NCI-H1092 (cell line): ENCODE measurements around the gene GLDN.

Source experiments
- DNase-seq: peaks from one replicate; lab custom pipeline; 2025; lab: John Stamatoyannopoulos, UW

The GLDN gene

DNA sequence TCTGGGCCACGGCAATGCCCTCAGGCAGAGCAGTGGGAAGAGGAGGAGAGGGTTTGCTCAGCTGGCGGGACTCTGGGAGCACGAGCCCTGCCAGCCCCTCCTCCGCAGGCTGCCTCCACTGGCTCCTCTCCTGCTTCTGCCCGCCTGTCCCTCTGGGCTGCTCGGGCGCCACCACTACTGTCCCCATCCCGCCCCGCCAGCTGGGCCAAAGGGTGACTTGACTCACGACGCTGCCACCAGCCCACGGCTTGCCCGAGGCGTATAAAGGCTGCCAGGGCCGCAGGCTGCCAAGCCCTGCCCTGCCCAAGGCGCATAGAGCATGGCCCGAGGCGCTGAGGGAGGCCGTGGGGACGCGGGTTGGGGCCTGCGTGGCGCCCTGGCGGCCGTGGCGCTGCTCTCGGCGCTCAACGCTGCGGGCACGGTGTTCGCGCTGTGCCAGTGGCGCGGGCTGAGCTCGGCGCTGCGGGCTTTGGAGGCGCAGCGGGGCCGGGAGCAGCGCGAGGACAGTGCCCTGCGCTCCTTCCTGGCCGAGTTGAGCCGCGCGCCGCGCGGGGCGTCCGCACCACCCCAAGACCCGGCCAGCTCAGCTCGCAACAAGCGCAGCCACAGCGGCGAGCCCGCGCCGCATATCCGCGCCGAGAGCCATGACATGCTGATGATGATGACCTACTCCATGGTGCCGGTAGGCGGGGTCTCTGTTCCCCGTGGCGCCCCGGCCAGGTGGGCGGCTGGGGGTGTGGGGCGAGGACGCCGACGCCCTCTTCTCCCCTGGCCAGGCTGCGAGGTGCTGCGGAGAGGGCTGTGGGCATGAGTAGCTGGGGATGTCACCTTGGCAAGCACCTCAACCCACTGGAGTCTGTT is at the start of gene GLDN:
GLDN (plus strand) TSS at position 290 of the 861 bp plus-strand sequence; CDS start at position 320, 30 bp downstream.
- peak; percentile 6 for DNase-seq

DNA sequence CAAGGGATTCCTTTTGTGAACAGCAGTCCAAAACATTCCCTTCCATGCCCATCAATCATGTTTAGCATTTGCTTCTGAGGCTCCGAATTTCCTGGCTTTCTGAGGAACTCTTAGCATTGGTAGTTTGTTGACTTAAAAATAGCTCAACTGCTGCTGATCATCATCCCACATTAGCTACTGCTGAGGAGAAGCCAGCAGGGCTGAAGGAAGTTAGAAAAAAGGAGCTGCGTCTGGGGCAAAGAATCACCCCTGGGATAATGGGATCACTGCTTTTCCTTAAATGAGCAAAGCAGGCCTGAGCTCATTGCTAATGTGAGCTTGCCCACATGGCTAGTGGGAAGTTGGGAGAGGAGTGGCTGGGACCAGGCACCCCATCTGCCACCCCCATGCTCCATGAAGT is 42.8 kb upstream of the GLDN start:
- DNase-seq = no peak

DNA sequence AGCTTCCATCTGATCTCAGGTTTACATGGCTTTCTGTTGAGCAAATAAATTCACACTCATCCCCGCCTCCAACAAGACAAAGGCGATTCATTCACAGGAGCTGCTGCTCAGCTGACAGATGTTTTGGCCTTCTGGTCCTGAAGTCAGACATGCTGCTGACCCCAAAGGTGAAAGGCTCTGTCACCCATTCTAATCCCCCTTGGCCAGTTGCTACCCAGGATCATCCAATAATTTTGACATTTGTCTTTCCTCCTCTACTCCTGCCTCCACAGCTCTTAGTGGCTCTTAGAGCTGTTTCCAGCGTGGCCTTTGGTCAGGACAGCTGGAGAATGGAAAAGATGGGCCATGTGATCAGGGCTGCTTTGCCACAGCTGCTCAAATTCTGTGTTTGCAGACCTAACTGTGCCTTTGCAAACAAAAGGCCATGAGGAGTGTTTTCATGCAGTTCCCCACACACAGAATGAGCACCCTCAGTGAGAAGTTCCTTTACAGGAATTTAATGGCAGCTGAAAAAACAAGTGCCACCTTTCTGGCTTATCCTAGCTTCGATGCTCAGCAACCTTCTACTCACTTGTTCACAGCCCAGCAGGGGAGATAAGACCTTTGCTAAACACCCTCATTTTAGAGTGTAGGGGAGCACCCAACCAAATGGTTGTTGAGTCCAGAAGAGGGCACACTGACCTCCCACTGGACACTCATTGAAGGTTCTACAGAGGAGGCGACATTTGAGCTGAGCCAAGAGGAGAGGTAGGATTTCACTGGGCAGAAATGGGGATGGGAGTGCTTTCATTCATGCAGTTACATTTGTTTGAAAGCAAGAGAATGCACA is 42.1 kb upstream of the GLDN start:
- DNase-seq = peak; percentile 54

DNA sequence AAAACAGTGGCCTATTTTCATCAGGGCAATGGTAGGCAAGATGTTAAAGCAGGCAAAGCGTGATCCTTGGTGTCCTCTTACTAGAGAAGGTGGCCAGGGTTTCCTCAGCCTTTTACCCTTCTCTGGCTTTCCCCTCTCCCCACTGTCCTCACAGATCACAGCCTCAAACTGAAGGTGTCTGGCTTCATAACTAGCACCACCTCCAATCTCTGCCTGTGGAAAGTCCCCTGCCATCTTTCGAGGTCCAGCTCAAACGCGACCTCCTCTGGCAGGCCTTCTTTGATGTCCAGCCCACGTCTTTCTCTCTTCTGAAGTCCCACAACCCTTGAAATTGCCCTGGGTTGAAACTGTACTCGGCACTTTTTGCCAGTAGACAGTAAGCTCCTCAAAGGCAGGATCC is 39.0 kb upstream of the GLDN start:
- no peak for DNase-seq

DNA sequence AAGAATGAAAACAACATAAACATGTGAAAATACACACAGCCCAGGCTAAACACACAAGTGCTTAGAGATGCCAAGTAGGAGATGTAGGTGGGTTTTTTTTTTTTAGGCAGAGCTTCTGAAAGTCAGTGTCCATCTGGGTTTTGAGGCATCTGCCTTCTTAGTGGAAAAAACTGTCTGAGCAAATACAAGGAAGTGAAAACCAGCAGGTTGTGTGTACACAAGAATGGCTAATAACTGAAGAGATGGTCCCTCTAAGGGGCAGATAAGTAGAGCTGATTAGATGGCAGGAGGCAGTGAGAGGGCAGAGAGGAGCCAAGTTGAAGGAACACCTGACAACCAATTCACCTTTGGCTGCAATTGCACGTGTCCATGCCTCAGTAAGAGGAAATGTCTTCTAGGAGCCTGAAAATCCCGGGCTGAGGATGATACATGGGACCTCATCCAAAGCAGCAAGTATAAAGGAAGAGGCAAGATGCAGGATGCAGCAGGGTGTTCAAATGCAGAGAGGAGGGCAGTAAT is 37.9 kb upstream of the GLDN start:
- no peak for DNase-seq

DNA sequence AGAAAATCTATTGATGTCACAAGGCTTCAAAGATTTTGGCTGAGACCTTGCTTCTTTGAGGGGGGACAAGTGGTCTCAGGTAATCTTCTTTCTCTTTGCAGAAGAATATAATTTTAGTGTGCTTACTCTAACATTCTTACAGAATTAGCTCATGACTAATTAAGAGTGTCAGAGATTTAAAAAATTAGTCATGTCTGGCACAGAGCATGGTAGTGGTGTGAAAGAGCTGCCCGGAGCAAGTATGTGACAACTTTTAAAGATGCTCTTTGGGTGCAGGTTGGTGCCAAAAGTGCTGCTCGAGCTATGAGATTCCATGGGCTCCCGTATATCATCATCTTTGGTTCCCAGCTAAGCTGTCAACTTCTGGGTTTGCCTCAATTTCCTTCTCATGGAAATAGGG is 34.1 kb upstream of the GLDN start:
- DNase-seq = no peak

DNA sequence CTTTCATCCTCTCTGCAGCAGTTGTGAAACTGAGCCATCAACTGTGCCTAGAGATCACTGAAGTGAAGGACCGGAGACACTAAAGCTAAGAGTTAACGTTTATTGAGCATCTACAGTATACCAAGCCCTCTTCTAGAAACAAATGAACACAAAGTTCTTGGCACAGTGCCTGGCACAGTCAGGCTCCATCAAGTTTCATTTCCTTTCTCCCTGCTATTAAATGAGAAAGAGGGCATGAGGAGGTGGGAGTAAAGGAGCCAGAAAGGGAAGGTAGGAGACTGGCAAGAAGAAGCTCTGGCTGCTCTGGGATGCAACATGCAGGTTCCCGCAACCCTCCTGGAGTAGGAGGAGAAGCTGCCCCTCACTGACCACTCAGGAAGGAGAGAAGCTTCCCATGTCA is 33.6 kb upstream of the GLDN start:
- DNase-seq = no peak

DNA sequence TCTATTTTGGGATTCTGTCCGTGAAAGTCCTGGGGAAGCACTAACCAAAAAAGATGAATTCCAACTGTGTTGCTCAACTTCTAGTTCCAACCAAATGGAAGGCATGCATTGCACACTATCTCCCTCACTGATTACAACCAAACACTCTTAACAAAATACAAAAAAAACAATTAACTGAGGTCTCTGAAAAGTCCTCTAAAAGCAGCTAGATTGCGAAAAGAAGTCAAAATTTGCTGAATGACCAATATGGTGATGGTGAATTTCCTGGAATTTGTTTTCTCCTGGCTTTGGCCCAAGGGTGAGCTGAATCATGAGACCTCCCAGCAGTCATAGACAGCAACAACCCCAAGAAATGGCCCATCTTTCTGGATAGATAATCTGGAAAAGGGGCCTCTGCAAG is 31.4 kb upstream of the GLDN start:
- no peak for DNase-seq

DNA sequence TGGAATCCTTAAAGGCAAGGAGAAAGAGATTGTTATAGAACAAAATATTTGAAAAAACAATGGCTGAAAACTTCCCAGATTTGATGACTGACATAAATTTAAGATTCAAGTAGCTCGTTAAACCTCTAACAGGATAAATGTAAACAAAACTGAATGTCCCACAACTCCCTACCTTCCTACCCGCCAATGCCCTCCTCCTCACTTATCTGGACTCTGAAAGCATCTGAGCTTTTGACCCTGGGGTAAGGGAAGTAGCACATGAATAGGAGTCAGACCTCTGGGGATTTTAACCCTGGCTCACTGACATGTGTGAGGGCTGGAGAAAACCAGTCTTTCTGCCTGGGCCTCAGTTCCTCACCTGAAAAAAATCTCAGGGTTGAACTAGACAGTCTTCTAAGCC is 29.9 kb upstream of the GLDN start:
- no peak for DNase-seq

DNA sequence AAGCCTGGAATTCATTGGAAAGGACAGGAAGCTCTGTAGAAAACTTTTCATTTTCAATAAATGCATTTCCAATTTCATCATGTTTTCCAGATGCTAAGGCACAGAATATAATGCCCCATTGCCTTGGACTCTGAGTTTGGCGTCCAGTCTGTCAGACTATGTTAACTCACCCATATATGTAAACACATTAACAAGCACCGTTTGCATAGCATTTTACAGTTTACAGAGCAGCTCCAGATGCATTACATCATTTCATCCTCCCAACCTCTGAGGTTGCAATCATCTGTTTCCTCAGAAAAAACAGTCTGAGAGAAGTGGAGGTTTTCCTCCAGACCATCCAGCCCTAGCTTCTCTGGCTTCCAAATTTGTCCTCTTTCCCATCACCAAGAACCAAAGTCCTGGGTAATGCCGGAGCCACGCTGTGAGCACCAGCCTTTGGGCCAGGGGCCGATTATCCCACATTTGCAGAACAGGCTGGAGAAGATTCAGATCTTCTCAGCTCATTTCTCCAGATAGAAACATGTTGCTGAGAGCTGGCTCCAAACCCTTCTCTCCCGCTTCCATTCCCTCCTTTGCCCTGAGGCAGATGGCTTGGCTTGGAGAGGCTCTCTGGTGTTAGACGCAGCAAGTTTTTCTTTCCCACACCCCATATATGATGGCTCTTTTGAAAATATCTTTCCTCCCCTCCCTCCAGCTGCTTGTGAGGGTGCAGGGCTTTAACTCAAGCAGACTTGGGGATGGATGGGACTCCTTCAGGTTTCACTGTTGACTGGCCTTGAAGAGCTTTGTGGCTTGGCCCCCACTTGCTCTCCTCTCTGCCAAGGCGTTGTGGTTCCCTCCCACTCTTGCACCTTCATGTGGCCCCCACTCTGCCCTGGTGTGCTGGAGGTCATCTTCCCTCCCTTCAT is 29.0 kb upstream of the GLDN start:
- no peak for DNase-seq

DNA sequence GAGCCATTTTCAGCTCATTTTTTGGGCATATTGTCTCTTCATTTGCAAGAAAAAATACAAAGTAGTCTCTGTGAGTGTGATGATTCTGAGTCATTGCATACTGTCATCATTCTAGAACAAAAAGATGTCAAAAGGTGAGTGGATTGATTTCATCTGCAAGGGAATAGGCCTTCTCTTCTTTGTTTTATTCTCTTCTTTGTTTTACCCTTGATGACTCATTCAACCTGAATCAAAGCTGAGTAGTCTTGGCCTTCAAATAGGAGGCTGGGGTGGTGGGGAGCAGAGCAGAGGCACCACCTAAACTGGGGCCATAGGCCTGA is 28.4 kb upstream of the GLDN start:
- no peak for DNase-seq

DNA sequence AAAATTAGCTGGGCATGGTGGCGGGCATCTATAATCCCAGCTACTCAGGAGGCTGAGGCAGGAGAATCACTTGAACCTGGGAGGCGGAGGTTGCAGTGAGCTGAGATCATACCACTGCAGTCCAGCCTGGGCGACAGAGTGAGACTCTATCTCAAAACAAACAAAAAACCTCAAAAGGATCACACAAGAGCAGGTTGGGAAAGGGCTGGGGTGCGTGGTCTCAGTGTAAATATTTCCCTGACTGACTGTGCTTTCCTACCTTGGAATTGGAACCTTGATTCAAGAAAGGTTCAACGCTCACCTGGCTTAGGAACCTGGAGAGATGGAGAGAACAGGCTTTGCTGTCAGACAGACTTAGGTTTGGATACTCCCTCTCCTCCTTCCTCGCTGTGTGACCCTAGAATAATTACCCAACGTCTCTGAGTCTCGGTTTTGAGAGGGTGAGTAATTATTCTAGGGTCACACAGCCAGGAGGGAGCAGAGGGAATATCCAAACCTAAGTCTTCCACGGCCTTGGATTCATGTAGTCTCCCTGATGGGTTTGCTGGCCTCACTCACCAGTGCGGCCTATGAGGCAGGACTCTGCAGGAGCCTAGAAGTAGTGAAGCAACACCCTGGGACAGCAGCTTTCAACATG is 27.7 kb upstream of the GLDN start:
- no peak for DNase-seq

DNA sequence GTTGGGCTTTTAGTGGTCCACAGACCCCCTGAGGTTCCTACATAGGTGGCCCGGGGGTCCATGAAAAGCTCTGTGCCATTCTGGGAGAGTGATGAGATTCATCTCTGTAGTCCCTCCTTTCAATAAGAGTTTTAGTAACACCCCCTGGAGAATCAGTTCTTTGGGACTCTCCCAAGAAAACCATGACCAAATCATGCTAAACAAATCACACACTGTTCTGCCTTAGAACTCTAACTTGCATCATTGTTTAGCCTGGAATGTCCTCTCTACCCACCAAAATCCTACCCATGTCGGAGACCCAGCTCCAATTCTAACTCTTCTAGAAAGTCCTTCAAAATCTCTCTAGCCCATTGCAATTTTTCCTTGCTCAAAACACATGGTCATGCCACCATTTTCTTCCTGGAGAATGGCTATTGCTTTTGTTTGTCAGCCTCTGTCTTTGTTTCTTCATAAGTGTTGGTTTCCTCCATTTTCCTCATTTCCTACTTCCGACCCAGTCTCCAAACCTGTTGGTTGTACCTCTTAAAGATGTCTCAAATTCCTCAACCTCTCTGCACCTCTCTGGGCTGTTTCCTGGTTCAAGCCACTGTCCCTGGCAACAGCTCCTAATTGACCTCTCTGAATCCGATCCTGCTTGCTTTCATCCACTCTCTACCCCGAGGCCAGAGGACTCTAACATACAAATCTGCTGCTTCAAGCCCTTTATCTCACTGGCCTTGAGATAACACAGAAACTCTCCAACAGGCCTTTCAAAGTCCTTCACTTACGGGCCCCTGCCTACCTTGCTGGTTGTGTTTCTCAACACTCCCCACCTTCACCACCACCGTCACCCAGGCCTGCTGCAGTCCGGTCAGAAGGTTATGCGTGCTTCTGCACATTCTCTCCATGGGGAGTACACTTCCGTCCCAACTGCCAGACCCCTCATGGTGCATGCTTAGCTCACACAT is 26.8 kb upstream of the GLDN start:
- no peak for DNase-seq

DNA sequence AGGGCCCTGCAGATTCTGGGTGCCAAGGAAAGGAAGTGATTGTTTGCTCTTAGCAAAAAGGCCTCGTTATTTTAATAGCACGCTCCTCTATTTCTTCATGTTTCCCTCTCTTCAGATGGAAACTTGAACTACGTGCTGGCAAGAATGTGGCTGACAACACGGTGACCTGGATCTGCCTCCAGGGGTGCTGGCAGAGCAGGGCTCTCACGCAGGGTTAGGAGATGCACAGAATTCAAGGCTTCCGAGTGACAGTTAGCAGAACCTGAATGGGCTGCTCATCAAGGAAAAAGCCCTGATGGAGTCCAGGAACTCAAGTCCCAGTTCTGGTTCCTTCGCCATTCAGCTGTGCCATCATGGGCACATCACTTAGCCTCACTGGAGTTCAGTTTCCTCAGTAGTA is 25.7 kb upstream of the GLDN start:
- no peak for DNase-seq

DNA sequence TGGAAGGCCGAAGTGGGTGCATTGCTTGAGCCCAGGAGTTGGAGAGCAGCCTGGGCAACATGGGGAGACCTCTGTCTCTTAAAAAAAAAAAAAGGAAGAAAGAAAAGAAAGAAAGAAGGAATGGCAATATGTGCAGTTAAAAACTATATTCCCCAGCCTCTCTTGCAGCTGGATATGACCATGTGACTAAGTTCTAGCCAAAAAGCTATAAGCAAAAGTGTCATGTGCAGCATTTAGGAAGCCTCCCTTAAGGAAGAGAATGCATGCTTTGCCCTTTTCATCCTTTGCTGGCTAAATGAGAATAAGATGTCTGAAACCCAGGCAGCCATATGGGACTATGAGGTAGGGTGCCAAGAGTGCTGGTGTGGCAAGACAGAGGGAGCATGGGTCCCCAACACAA is 24.8 kb upstream of the GLDN start:
- no peak for DNase-seq

DNA sequence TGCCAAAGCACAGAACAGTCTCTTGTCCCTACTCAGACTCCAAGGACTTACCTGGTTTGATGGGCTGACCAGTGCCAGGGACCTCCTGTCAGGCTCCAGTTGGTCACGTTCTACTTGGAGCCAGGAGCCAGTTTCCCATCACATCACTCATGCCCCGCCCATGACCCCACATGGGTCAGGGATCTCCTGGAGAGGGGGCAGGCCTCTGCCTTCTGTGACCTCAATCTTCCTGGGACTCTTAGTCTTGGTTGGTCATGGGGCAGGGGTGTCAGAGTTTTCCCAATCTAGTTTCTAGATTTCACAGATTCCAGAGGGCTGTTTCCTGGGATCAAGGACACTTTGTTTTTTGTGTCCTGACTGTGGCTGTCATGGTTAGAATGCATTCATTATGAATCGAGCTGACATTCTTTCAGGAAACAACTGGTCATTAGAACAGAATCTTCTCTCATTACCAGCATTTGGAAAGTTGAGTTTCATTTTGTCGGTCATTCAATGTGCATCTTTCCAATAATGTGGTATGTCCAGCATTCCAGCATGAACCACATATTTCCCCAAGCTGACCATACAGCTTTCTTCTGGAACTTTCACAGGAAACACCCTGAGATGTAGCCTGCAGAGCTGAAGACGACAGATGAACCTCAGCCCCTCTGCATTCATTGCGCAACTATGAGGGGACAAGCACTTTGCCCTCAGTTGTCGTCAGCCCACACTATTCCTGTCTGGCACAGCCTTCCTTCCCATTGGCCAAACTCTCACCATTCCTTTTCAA is 22.9 kb upstream of the GLDN start:
- DNase-seq = no peak

DNA sequence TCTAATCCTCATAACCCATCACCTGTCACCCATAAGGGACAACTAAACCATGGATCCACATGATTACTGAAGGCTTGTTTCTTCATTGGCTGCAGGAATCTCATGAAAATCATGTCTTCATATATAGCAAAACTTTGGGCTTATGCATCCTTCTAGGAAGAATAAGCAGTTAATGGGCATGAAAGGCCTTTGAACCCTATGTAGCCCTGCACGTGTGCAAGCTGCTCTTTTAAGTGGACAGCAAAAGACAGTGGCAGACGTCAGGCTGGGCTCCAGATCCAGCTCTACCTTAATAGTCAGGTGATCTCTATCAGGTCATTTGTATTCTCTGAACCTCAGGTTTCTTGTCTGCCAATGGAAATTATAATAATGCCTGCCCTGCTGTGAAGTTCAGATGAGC is 21.9 kb upstream of the GLDN start:
- no peak for DNase-seq

DNA sequence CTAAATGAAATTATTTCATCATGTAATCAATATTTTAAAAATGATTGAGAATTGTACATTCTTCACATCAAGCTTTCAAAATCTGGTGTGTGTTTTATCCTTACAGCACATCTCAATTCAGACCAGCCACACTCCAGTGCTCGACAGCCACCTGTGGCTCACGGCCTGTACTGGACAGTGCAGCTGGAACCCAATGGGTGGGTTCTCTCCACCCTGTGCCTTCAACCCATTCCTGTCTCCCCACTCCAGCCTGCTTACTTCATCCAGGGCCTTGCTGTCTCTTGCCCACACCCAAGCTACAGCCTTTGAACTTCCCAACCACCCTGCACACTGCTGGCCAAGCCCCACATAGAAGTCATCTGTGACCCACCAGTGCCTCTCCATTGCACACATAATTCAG is 20.6 kb upstream of the GLDN start:
- no peak for DNase-seq

DNA sequence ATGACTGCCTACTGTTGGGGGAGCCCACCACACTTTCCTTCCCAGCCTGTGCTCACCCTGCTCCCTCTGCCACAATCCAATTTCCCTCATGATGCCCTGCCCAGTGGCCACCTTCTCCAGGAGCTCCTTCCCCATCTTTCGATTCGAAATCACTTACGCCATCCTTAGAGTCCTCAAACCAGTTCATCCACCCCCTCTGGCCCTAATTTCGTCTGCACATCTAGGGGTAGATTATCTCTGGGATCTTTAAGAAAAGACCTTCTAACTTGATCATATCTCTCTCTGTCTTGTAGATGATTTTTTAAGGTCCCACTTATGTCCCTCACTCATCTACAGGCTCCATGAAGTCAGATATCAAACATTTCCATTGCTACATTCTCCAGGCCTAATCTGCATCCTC is 20.1 kb upstream of the GLDN start:
- DNase-seq = no peak
